Measurements from ENCODE around the gene SPAG16.

DNA sequence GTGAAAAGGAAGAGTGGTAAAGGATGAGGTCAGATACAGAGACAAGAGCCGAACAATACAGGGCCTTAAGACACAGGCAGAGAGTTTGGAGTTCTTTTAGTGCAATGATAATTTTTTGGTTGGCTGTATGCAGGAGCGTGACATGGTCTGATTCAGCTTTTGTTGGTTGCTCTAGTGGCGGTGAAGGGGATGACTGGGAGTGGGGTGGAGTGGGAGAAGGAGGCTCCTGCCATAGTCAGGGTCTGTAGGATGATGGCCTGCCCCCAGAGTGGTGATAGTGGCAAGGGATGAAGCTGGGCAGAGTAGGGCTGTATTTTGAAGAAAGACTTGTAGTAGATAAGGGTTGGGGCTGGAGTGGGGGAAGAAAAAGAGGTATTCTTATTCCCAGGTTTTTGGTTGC, 820.0 kb downstream of the SPAG16 start:
- TF ChIP-seq POLR2A (IDR thresholded peaks at IDR 0.05; ENCODE audit: low read depth, low read length) (no peak), POLR2AphosphoS5 (IDR thresholded peaks at IDR 0.05; ENCODE audit: low read depth, low read length) (no peak), TAF1 (IDR thresholded peaks at IDR 0.05; ENCODE audit: borderline replicate concordance, low read depth, low read length) (no peak)
